NCI-H526 treated with DMSO at 0.1 percent for 48 hours (cell line): ENCODE data around the gene CNST.
"Not testable (repeated sequence)": the region's sequence is repeated elsewhere in the genome, so short reads cannot be mapped to it uniquely, and the experiment has no call there.

Experiments used
- DNase-seq: peaks from one replicate; lab custom pipeline; 2025; lab: John Stamatoyannopoulos, UW

CNST gene

GRCh38 chr1:246587032-246587431 lies 20.8 kb downstream of the CNST start:
- DNase-seq: no peak

GRCh38 chr1:246587606-246588005 lies 21.4 kb downstream of the CNST start:
- no peak for DNase-seq

- DNase-seq: no peak
Measured at GRCh38 chr1:246588159-246588721, 22.0 kb downstream of the CNST start.

- DNase-seq: not testable (repeated sequence)
Measured at GRCh38 chr1:246589919-246590318, 23.7 kb downstream of the CNST start.

GRCh38 chr1:246591047-246591446 lies 24.8 kb downstream of the CNST start:
- no peak for DNase-seq

GRCh38 chr1:246591504-246591903 lies 25.2 kb downstream of the CNST start:
- no peak for DNase-seq

- no peak for DNase-seq
Measured at GRCh38 chr1:246591958-246592357, 25.7 kb downstream of the CNST start.

GRCh38 chr1:246592695-246593094 lies 26.4 kb downstream of the CNST start:
- no peak for DNase-seq

- DNase-seq: no peak
Measured at GRCh38 chr1:246595146-246595545, 28.9 kb downstream of the CNST start.

- no peak for DNase-seq
Measured at GRCh38 chr1:246597340-246597739, 31.1 kb downstream of the CNST start.

GRCh38 chr1:246597971-246598370 lies 31.7 kb downstream of the CNST start:
- DNase-seq: no peak

- no peak for DNase-seq
Measured at GRCh38 chr1:246599315-246599714, 33.1 kb downstream of the CNST start.

GRCh38 chr1:246600579-246600978 lies 34.3 kb downstream of the CNST start:
- no peak for DNase-seq

- DNase-seq: no peak
Measured at GRCh38 chr1:246602194-246602593, 35.9 kb downstream of the CNST start.

- not testable (repeated sequence) for DNase-seq
Measured at GRCh38 chr1:246605231-246605630, 39.0 kb downstream of the CNST start.

- no peak for DNase-seq
Measured at GRCh38 chr1:246607462-246607861, 41.2 kb downstream of the CNST start.

GRCh38 chr1:246608616-246609376 lies 42.5 kb downstream of the CNST start:
- no peak for DNase-seq

- no peak for DNase-seq
Measured at GRCh38 chr1:246609632-246610031, 43.4 kb downstream of the CNST start.

GRCh38 chr1:246613096-246613758 lies 47.0 kb downstream of the CNST start:
- DNase-seq: no peak

- DNase-seq: no peak
Measured at GRCh38 chr1:246617156-246617555, 50.9 kb downstream of the CNST start.

- no peak for DNase-seq
Measured at GRCh38 chr1:246617768-246618167, 51.5 kb downstream of the CNST start.

GRCh38 chr1:246618240-246618808 lies 52.1 kb downstream of the CNST start:
- DNase-seq: no peak
